Anterior cingulate cortex (tissue), 58 donors: ENCODE results near the gene GRK4.
A peak's percentile ranks its signal among the peaks of the same experiment; 100 is the strongest.
"Not testable (repeated sequence)": the region's sequence is repeated elsewhere in the genome, so short reads cannot be mapped to it uniquely, and the experiment has no call there.

ENCODE experiments used
- DNase-seq, 58 donors: peaks; one replicate each; lab custom pipeline; 2025; lab: John Stamatoyannopoulos, UW

The GRK4 gene

DNA sequence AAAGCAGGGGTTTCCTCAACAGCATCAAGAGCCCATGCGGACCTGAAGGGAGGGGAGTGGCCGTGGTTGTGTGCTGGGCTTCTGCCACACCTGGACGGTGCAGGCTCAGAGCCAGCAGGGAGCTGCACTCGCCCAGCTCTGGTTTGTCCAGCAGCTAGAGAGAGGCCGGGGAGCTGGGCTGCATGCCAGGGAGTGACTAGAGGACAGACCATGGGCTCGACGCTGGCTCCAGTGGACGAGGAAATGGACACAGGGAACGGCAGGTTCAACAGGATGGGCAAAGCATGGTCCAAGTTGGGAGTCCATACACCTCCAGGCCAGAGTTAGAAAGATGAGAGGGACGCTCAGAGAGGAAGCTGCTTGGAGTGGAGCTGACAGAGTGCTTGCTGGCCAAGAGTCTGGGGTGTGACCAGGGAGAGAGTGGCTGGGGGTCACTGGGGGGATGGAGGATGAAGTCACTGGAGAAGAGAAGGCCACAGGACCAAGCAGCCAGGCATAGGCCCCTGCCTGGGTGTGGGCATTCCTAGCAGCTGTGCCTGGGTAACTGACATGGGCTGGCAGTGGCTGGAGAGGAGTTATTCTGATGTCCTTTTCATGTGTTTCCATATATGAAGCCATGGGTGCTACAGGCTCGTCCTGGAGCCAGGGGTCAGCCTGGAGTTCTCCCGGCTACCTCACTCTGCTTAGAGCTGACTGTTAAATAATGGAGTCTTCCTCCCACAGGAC lies 68.1 kb downstream of the GRK4 start:
- DNase-seq = no peak

DNA sequence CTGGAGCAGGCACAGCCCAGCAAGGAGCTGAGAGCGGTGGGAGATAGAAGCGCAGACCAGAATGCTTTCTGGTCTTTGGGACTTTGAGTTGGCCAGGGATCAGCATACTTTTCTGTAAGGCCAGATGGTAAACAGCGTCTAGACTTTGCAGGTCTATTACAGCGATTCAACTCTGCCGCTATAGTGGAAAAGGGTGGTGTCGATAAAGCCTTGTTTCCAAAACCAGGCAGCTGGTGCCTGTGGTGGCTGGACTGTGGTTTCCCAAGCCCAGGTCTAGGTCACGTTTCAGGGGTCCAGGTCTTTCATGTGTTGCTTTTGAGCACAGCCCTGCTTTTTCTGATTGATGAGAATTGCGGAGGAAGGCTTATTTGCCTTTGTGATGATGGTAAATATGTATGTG lies 70.9 kb downstream of the GRK4 start:
- no peak for DNase-seq

DNA sequence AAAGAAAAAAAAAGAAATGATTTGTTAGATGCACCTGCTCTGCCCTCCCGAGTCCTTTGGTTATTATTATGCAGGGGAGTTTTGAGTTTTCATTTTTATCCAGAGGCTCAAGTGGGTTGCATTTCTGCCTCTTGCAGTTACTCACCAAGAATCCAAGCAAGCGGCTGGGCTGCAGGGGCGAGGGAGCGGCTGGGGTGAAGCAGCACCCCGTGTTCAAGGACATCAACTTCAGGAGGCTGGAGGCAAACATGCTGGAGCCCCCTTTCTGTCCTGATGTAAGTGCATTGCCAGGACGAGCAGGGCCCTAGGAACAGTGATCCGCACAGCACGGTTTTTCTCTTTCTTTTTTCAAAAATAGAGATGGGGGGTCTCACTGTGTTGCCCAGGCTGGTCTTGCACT lies 71.9 kb downstream of the GRK4 start:
- no peak for DNase-seq

DNA sequence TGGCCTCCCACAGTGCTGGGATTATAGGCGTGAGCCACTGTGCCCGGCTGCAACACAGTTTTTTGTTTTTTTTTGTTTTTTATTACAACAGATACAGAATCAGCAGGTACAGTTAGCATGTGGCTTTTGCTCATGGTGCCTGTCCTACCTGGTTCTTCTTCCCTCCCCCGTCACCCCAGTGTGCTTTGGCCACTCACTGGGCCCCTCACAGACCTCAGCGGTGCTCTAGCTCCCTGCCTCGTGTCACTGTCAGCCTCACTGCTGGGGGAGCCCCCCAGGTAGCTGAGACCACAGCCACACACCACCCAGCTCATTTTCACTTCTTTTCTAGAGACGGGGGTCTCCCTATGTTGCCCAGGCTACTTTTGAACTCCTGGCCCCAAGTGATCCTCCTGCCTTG lies 72.3 kb downstream of the GRK4 start:
- DNase-seq = no peak

DNA sequence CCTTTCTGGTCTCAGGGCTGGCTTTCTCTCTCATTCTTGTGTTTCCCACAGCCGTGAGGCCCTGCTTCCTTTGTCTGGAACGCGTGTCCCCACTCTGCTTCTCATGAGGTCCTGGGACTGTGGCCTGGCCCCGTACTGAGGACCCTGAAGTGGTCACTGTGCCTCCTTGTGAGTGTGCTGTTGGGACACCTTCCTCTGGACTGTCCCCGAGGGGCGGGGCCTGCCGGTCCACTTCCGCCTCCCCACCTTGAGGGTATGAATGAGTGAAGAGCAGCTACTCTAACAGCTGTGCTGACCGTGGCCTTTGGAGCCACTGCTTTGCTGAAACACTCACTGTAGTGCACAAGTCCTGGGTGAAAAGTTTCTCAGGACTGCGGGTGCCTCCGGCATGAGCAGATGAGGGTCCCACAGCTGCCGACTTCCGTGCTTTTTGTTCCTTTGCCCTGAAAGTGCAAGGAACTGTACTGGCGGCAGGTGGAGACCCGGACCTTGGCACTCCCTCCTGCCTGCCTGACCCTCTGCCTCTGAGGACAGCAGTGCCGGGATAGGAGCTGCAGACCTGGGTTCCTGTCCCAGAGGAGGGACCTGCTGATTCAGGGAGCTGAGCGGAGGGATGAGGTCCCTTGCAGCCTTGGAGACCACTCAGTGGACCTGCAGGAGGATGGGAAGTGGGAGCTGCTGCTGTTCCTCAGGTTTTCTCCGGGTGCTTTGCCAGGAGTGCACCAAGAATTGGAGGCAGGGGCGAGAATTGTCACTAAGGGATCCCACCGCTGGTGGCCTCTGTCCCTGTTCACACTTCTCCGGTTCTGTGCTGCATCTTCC lies 73.0 kb downstream of the GRK4 start:
- DNase-seq = no peak

DNA sequence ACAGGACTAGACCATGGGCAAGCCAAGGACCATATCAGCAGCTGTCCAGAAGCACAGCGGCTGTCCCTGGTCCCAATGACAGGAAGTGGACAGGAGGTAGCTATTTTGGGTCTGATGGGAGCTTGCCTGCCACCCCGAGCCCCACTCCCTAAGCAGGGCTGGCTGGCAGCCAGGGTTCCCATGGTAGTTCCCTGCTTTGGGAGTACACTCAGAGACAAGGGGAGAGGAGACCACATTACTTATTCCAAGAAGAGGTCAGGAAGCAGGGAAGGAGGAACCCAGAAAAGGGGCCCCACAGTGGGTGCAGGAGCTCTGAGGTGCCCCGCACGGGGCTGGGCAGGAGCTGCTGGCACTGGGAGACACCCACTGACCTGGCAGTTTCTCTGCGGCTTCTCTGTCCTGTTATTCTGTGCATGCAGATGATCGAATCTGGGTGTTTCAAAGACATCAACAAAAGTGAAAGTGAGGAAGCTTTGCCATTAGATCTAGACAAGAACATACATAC lies 74.6 kb downstream of the GRK4 start:
- peak in 3 of 58 donors; percentile 9 to 12 (median 11) for DNase-seq

DNA sequence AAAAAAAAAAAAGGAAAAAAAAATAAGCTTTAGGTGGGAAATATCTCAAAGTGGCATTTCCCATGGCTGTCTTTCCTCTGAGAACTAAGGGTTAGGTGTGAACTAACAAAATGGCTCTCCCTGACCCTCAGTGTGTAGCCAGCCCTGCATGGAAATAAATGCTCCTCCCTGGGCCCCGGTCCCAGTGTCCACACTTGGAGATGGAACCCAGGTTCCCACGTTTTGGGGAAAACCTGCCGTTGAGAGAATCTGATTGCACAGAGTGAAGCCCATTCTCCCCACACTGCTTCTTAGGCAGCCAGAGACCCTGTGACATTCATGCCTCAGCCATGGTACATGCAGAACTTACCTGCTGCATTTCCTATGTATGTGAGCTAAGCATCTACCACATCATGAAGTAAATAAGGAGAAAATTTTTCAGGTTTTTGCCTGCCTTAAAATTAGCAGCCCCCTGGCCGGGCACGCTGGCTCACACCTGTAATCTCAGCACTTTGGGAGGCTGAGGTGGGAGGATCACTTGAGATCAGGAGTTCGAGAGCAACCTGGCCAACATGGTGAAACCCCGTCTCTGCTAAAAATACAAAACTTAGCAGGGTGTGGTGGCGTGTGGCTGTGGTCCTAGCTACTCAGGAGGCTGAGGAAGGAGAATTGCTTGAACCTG lies 76.5 kb downstream of the GRK4 start:
- no peak for DNase-seq

DNA sequence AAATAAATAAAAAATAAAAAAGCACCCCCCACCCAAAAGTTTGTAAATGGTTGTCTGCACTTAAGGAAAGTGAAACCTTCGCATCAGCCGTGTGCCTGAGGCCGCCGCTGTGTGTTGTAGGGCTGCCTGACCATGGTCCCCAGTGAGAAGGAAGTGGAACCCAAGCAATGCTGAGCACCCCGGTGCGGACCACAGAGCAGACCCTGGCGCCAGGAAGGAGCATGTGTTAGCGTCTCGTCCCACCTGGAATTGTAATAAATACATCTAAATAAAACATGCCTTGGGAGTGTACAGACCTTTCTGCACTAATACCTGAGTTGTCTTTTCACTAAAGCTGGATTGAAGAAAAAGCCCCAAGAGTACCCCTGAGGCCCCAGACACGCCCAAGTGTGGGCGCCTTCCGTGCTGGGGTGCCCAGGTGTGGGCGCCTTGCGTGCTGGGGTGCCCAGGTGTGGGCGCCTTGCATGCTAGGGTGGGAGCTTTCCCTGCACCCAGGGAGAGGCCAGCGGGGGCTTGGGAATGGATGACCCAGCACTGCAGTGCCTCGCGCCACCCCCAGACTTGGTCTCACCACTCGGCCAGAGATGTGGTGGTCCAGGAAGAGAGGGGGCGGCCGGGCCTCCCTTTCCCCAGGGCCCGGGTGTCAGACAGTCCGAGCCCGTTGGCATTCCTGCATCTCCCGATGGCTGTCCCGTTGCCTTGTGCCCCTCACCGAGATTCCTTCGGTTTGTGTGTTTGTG lies 77.3 kb downstream of the GRK4 start:
- DNase-seq = no peak

DNA sequence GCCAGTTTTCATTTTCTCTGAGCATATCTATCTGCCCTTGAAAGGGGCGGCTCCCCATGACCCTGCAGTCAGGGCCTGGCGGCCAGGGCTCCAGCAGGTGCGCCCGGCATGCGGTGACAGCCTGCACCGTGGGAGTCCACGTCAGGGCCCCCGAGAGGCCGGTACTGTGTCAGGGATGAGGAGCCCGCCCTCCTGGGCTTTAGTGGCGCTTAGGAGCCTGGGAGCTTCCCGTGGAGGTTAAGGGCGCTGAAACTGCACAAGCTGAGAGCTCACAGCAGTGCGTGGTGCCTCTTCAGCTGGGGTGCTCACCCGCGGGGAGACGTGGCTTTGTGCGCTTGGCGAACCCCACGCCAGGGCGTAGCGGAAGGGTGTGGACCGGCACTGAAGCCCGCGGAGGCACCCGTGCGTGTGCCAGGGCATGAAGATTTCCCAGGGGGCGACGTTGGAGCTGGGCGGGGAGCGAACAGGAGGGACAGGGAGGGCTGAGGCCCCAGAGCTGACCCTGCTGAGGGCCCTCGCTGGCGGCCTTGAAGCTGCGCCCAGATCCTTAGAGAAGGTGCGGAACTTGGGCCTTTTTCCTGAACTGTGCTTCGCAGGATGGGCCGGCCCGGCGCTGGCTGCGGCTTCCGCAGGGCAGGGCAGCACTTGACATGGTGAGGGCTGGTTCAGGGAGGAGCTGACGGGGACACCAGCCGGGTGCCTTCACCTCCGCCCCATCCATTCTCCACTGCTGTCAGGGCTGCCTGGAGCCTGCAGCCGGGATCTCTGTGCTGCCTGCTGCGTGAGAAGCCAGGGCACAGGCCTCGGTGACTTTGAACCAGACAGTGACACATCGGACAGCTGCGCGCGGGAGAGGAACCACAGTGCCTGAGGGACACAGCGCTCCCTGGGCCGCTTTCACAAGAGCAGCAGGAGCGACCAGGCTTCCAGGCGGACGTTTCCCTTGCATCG lies 78.1 kb downstream of the GRK4 start:
- peak in 13 of 58 donors; percentile 9 to 54 (median 32) for DNase-seq

DNA sequence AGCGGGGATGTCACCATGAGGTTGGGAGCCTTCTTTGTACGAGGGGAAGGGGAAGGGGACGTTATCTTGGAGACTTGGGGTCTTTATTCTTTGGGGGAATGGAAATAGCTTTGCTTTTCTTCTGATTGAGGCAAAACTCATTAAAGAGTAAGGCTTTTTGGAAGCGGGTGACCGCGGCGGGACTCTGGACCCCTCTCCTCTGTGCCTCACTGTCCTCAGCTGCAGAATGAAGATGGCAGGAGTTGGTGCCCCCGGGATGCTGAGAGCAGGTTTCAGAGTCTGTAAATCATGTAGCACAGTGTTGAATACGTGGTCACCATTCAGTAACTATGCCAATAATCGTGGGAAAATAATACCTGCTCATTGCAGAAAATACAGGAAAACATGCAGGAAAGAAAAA lies 78.9 kb downstream of the GRK4 start:
- no peak for DNase-seq

DNA sequence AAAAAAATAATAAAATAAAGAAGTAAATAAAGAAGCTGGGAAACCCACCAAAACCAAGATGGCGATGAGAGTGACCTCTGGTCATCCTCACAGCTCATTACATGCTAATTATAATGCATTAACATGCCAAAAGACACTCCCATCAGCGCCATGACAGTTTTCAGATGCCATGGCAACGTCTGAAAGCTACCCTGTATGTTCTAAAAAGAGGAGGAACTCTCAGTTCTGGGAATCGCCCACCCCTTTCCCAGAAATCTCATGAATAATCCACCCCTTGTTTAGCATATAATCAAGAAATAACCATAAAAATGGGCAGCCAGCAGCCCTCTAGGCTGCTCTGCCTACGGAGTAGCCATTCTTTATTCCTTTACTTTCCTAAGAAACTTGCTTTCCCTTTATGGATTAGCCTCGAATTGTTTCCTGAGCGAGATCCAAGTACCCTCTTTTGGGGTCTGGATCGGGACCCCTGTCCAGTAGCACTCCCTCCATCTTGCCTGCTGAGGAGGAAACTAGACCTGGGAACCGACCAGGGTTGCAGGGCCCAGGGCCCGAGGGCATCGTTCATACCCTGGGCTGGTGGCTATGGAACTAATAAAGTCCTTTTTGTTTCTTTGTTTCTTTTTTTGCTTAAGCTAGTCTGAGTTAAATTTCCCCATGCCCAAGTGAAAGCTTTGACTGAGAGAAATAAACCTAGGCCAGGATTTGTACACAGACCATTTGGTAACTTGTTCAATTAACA lies 80.1 kb downstream of the GRK4 start:
- DNase-seq = no peak

DNA sequence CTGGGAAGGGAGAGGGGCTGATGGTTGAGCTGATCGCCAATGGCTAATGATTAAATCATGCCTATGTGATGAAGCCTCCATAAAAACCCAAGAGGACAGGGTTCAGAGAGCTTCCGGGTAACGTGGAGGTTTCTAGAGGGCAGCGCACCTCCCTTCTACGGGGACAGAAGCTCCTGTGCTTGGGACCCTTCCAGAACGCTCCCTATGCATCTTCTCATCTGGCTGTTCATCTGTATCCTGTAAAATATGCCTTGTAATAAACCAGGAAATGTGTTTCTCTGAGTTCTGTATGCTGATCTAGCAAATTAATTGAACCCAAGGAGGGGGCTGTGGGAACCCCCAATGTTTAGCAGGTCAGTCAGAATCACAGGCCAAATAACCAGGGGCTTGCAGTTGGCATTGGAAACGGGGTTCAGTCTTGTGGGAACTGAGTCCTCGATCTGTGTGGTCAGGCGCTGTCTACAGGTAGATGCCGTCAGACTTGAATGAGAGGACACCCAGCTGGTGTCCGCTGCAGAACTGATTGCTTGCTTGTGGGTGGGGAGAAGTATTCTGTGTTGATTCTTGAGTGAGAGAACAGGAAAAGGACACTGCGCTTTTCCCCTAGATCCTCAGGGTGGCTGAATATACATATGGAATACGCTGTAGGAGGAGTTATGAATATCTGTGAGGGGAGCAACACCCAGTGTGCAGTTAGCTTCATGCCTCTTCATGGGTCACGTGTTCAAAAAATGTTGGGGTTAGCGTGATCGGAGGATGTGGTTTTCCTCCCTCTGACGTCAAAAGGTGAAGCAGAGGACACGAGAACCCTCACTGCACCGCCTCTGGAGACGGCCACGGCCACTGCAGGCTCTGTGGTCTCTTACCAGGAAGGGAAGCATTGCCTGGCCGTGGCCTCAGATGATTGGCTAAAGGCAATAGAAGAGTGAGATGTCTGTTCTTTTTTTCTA lies 81.8 kb downstream of the GRK4 start:
- peak in 2 of 58 donors; percentile 23 to 25 for DNase-seq

DNA sequence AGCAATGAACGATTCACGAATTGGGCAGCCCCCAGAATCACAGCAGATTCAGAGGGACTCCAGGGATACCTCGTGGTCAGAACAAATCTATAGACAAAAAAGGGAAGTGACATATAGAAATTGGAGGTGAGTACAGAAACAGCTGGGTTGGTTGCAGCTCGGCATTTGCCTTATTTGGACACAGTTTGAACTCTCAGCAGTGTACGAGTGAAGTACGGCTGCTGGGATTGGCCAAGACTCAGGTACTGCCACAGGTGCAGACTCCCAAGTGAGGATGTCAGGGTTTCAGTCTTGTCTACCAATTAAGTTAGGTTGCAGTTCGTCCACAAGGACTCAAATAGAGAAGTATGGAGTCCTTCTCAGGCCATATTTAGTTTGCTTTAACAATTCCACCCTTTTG lies 82.8 kb downstream of the GRK4 start:
- DNase-seq = no peak

DNA sequence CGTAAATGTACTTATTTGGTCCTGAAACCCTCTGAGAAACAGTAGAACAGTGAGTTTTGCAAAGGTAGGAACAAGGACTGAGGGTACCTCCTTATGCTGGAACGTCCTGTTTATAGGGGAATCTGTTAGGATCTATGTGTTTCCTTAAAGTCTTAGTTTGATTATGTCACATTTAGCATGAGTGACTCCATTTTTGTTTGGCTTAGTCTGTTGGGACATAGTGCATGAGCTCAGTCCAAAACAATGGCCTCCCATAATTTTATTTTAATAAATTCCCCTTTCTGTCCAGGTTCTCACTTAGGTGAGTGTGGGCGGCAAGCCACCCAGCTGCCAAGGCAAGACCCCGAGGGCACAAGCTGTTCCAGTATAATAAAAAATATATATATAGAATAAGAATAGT lies 83.3 kb downstream of the GRK4 start:
- no peak for DNase-seq

DNA sequence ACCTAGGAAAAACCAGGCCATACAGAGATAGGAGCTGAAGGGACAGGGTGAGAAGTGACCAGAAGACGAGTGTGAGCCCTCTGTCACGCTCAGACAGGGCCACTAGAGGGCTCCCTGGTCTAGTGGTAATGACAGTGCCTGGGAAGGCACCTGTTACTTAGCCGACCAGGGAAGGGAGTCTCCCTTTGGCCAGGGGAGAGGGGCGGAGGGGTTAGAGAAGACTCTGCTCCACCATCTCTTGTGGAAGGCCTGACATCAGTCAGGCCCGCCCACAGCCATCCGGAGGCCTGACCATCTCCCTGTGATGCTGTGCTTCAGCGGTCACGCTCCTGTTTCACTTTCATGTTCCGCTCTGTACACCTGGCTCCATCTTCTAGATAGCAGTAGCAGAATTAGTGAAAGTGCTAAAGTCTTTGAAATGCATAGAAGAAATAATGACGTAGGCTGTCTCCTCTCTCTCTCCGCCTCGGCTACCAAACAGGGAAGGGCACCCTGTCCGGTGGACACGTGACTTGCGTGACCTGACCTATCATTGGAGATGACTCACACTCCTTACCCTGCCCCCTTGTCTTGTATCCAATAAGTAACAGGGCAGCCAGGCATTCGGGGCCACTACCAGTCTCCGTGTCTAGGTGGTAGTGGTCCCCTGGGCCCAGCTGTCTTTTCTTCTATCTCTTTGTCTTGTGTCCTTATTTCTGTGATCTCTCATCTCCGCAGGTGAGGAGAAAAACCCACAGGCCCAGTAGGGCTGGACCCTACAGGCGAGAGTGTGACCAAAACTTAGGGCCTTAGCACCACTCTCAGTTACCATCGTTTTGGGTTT lies 84.3 kb downstream of the GRK4 start:
- DNase-seq = peak in 37 of 58 donors; percentile 4 to 72 (median 30)

DNA sequence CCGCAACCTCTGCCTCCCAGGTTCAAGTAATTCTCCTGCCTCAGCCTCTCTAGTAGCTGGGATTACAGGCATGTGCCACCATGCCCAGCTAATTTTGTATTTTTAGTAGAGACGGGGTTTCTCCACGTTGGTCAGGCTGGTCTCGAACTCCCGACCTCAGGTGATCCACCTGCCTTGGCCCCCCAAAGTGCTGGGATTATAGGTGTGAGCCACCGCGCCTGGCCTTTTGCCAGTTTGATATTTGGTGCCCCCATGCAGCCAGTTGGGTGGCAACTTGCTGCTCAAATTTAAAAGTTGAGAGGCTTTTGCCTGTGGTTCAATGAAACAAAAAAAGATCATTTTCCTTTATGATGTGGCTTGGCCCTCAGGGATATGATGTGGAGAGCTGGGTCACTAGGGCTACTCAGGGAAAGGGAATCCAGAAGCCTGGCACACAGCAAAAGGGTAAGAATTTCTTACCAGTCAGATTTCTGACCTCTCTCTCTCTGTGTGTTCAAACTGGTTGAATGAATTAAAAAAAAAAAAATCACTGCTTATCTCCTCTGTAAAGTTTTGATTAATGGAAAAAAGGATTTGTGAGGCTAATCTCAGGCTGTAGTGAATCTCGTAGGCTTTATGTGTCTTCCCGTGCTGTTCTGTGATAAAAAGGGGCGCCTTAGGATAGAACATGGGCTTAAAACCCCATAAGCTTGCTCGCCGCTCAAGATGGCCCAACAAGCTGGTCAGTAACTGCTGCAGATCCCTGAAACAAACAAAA lies 87.9 kb downstream of the GRK4 start:
- DNase-seq = not testable (repeated sequence)
